ENCODE measurements around the gene PKMYT1.

PKMYT1 gene

GRCh38 chr16:2966043-2966807, 14.0 kb downstream of the PKMYT1 start:
- DNase-seq (ENCODE audit: low read depth, low spot score): no peak
- H3K4me3 ChIP-seq (ENCODE audit: low read length): no peak overlapping the region

GRCh38 chr16:2964475-2965336, 15.5 kb downstream of the PKMYT1 start:
- H3K4me3 ChIP-seq (ENCODE audit: low read length): peak overlapping the region; percentile 45
- DNase-seq (ENCODE audit: low read depth, low spot score): peak; percentile 63

- no peak for DNase-seq (ENCODE audit: low read depth, low spot score)
- peak within 1 kb of the TSS; percentile 45 for H3K4me3 ChIP-seq (ENCODE audit: low read length)
These were observed 16.3 kb downstream of the PKMYT1 start, which contains the start of gene KREMEN2 for GRCh38 chr16:2963723-2964474. TSS of gene KREMEN2 (plus strand) at chr16:2964275. CDS start at chr16:2964521, 246 bp downstream.

- no peak overlapping the region for H3K4me3 ChIP-seq (ENCODE audit: low read length)
- DNase-seq (ENCODE audit: low read depth, low spot score): no peak
These were observed 17.0 kb downstream of the PKMYT1 start for GRCh38 chr16:2963074-2963722.

- no peak overlapping the region for H3K4me3 ChIP-seq (ENCODE audit: low read length)
- no peak for DNase-seq (ENCODE audit: low read depth, low spot score)
These were observed 17.7 kb downstream of the PKMYT1 start for GRCh38 chr16:2962334-2963073.

- DNase-seq (ENCODE audit: low read depth, low spot score): no peak
- no peak overlapping the region for H3K4me3 ChIP-seq (ENCODE audit: low read length)
These were observed 19.8 kb downstream of the PKMYT1 start for GRCh38 chr16:2960183-2961010.

- DNase-seq (ENCODE audit: low read depth, low spot score): no peak
- H3K4me3 ChIP-seq (ENCODE audit: low read length): no peak overlapping the region
These were observed 21.0 kb downstream of the PKMYT1 start for GRCh38 chr16:2959206-2959605.

- DNase-seq (ENCODE audit: low read depth, low spot score): no peak
- H3K4me3 ChIP-seq (ENCODE audit: low read length): no peak overlapping the region
These were observed 23.7 kb downstream of the PKMYT1 start for GRCh38 chr16:2956579-2956956.

GRCh38 chr16:2955779-2956578, 24.3 kb downstream of the PKMYT1 start:
- DNase-seq (ENCODE audit: low read depth, low spot score): no peak
- H3K4me3 ChIP-seq (ENCODE audit: low read length): no peak overlapping the region

- DNase-seq (ENCODE audit: low read depth, low spot score): no peak
These were observed 24.8 kb downstream of the PKMYT1 start for GRCh38 chr16:2955438-2955778.

GRCh38 chr16:2954656-2955381, 25.4 kb downstream of the PKMYT1 start:
- no peak overlapping the region for H3K4me3 ChIP-seq (ENCODE audit: low read length)
- no peak for DNase-seq (ENCODE audit: low read depth, low spot score)

More at GRCh38 chr16:2955438-2955778, 24.8 kb downstream of the PKMYT1 start:
- H3K4me3 ChIP-seq (ENCODE audit: low read length): no peak overlapping the region

- H3K4me3 ChIP-seq (ENCODE audit: low read length): no peak overlapping the region
- DNase-seq (ENCODE audit: low read depth, low spot score): no peak
These were observed 26.3 kb downstream of the PKMYT1 start for GRCh38 chr16:2953706-2954627.

- no peak overlapping the region for H3K4me3 ChIP-seq (ENCODE audit: low read length)
- DNase-seq (ENCODE audit: low read depth, low spot score): no peak
These were observed 27.6 kb downstream of the PKMYT1 start for GRCh38 chr16:2952679-2953078.

- H3K4me3 ChIP-seq (ENCODE audit: low read length): no peak overlapping the region
- DNase-seq (ENCODE audit: low read depth, low spot score): no peak
These were observed 29.5 kb downstream of the PKMYT1 start for GRCh38 chr16:2950773-2951172.

- DNase-seq (ENCODE audit: low read depth, low spot score): no peak
- no peak overlapping the region for H3K4me3 ChIP-seq (ENCODE audit: low read length)
These were observed 29.9 kb downstream of the PKMYT1 start for GRCh38 chr16:2950353-2950724.
